ENCODE results near the gene CDH8. TPM values are rescaled to one million over a fixed set of nuclear protein-coding genes. Genes with fewer than 3 reads are reported as not detected.

Gene CDH8
- total and polyA plus RNA-seq, 3 donors from 2014 or later, result 0.83 to 2.8 (median 0.87) TPM

DNA sequence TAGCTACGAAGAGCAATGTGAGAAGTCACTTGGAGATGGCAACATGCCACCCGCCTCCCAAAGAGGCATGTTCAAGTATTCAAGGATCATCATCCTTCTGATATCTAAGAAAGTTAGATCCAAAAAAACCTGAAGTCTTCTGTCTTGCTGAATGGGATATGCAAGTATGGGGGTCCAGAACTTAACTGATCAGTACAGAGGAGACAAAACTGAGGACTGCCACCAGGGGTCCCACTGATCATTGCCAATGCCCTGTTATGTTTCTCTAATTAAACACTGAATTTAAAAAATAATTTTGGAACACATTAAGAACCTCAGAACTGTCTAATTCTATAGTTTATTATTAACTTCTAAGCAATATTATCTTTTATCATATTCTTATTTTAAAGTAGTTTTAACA lies 99.7 kb downstream of the CDH8 start:
- 91 to 95% methylated on average over 2 of the region's 2 CpGs for WGBS, 2 donors

DNA sequence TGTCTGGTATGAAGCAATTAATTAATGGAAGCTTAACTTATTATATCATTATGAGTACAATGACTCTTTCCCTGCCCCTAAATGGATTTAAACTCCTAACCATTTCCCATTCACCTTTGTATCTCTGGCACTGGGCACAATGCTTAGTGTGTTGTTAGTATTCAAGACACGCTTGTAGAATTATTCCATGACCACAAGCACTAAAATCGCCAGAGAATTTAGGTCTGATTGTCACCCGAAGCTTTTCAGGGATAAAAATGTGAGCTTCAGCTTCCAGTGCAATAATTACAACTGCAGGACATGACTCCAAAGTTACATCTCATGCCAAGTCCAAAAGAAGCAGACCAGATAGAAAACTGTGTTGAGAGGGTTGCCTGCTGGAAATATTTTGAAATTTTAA lies 101.6 kb downstream of the CDH8 start:
- TF ChIP-seq, protein P1, sequence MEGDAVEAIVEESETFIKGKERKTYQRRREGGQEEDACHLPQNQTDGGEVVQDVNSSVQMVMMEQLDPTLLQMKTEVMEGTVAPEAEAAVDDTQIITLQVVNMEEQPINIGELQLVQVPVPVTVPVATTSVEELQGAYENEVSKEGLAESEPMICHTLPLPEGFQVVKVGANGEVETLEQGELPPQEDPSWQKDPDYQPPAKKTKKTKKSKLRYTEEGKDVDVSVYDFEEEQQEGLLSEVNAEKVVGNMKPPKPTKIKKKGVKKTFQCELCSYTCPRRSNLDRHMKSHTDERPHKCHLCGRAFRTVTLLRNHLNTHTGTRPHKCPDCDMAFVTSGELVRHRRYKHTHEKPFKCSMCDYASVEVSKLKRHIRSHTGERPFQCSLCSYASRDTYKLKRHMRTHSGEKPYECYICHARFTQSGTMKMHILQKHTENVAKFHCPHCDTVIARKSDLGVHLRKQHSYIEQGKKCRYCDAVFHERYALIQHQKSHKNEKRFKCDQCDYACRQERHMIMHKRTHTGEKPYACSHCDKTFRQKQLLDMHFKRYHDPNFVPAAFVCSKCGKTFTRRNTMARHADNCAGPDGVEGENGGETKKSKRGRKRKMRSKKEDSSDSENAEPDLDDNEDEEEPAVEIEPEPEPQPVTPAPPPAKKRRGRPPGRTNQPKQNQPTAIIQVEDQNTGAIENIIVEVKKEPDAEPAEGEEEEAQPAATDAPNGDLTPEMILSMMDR (IDR thresholded peaks at IDR 0.05), result no peak
- no peak for TF ChIP-seq POLR2A (IDR thresholded peaks at IDR 0.05)
- Histone ChIP-seq H3K36me3 (ENCODE audit: low read depth, missing control alignments) (no peaks in the 10 kb centered on the region), H3K27ac (no peak overlapping the region), H3K4me3 (no peak overlapping the region), H3K9me3 (no peaks in the 10 kb centered on the region), H3K27me3 (no peaks in the 10 kb centered on the region), H3K4me1 (no peaks in the 10 kb centered on the region)
- intact Hi-C loops (cut with DNase I; ENCODE audit: low total_unique reads), result no loop called here
- DNase-seq, result no peak
- WGBS, 2 donors, result 82 to 91% methylated on average over 3 of the region's 3 CpGs

More for the DNA sequence above, 99.7 kb downstream of the CDH8 start:
- H3K4me3 ChIP-seq, result no peak overlapping the region
- no peak overlapping the region for H3K27ac ChIP-seq
- DNase-seq, result no peak
- intact Hi-C loops (cut with DNase I; ENCODE audit: low total_unique reads), result no loop called here
- TF ChIP-seq, protein P1 (IDR thresholded peaks at IDR 0.05), result no peak
- TF ChIP-seq POLR2A (IDR thresholded peaks at IDR 0.05), result no peak
- no peaks in the 10 kb centered on the region for H3K9me3 ChIP-seq
- no peaks in the 10 kb centered on the region for H3K27me3 ChIP-seq
- H3K4me1 ChIP-seq, result no peaks in the 10 kb centered on the region
- H3K36me3 ChIP-seq (ENCODE audit: low read depth, missing control alignments), result no peaks in the 10 kb centered on the region

DNA sequence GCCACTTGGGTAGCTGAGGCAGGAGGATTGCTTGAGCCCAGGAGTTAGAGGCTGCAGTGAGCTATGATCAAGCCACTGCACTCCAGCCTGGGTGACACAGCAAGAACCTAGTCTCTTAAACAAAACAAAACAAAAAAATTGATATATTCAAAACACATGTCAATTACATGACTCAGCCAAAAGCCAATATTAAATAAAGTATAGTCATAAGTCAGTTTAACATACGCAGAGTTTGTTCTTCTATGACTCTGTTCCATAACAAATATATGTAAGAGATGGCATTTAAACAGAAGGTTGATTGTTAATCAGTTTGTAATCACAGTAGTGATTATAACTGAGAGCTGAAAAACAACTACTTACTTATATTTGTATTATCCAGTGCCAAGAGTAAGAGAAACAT lies 106.5 kb downstream of the CDH8 start:
- TF ChIP-seq POLR2A (IDR thresholded peaks at IDR 0.05), result no peak
- TF ChIP-seq, protein P1 (IDR thresholded peaks at IDR 0.05), result no peak
- no peak overlapping the region for H3K27ac ChIP-seq
- no peaks in the 10 kb centered on the region for H3K9me3 ChIP-seq
- WGBS, 2 donors, result 95 to 98% methylated on average over 1 of the region's 1 CpG
- no peaks in the 10 kb centered on the region for H3K36me3 ChIP-seq (ENCODE audit: low read depth, missing control alignments)
- no peak for DNase-seq
- no peaks in the 10 kb centered on the region for H3K4me1 ChIP-seq
- intact Hi-C loops (cut with DNase I; ENCODE audit: low total_unique reads), result no loop called here
- no peaks in the 10 kb centered on the region for H3K27me3 ChIP-seq
- no peak overlapping the region for H3K4me3 ChIP-seq

DNA sequence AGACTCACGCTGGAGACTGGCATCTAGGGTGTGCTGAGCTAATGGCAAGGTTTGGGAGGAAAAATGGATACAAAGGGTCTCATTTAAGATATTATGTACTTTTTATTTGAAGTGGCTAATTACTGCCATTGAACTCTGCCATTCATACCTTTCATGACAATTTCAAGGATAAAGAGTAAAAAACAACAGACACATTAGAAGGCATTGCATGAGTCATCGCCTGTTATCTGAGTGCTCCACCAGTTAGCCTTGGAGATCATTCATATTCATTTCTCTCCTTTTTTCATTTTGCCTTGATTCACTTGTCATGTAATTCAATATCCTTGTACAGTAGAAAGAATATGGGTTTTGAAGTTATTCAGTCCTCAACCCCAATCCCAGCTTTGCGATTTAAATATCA lies 109.5 kb downstream of the CDH8 start:
- WGBS, 2 donors, result 66 to 82% methylated on average over 3 of the region's 3 CpGs
- H3K4me3 ChIP-seq, result no peak overlapping the region
- no peaks in the 10 kb centered on the region for H3K9me3 ChIP-seq
- DNase-seq, result no peak
- TF ChIP-seq POLR2A (IDR thresholded peaks at IDR 0.05), result no peak
- TF ChIP-seq, protein P1 (IDR thresholded peaks at IDR 0.05), result no peak
- H3K36me3 ChIP-seq (ENCODE audit: low read depth, missing control alignments), result no peaks in the 10 kb centered on the region
- no peaks in the 10 kb centered on the region for H3K4me1 ChIP-seq
- intact Hi-C loops (cut with DNase I; ENCODE audit: low total_unique reads), result no loop called here
- H3K27ac ChIP-seq, result no peak overlapping the region
- no peaks in the 10 kb centered on the region for H3K27me3 ChIP-seq

DNA sequence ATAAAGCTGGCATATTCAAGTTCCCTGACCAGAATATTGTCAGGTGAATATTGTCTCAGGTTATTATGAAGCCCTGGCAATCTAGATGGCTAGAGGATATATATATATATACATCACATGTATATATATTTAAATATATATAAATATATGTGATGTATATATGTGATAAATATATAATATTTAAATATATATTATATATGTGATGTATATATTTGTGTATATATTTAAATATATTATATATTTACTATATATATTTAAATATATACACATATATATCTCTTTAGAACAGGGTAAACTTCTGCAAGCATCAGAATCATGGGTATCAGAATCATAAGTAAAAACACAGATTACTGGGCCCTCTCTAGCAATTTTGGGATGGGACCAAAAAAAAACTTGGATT lies 112.6 kb downstream of the CDH8 start:
- H3K27ac ChIP-seq, result no peak overlapping the region
- no peak overlapping the region for H3K4me3 ChIP-seq
- no peaks in the 10 kb centered on the region for H3K36me3 ChIP-seq (ENCODE audit: low read depth, missing control alignments)
- intact Hi-C loops (cut with DNase I; ENCODE audit: low total_unique reads), result no loop called here
- no peak for DNase-seq
- no peaks in the 10 kb centered on the region for H3K4me1 ChIP-seq
- TF ChIP-seq, protein P1 (IDR thresholded peaks at IDR 0.05), result no peak
- no peak for TF ChIP-seq POLR2A (IDR thresholded peaks at IDR 0.05)
- no peaks in the 10 kb centered on the region for H3K27me3 ChIP-seq
- no peaks in the 10 kb centered on the region for H3K9me3 ChIP-seq

Measured in testis (tissue), 3 donors.